HG03521 (cell line): ENCODE data around the gene TMEM190.
"Not testable (repeated sequence)": the region's sequence is repeated elsewhere in the genome, so short reads cannot be mapped to it uniquely, and the experiment has no call there.

ENCODE experiments used
- ATAC-seq: cut with Tn5 transposase; IDR thresholded peaks from one replicate; pipeline ENCODE4 v1.9.1; 2021; ENCODE audit warnings: mild to moderate bottlenecking, moderate library complexity; ENCODE audit not compliant: unreplicated experiment

TMEM190 gene

GRCh38 chr19:55376241-55376933, at the start of gene TMEM190:
TMEM190 (plus strand) TSS chr19:55376826; CDS start chr19:55376854, 28 bp downstream.
- ATAC-seq, result no peak

GRCh38 chr19:55328774-55329318, 47.8 kb upstream of the TMEM190 start:
- ATAC-seq, result not testable (repeated sequence)

- ATAC-seq, result not testable (repeated sequence)
Observed at GRCh38 chr19:55329791-55330190, 46.8 kb upstream of the TMEM190 start.

GRCh38 chr19:55333870-55334269, 42.8 kb upstream of the TMEM190 start:
- no peak for ATAC-seq

GRCh38 chr19:55336101-55336500, 40.5 kb upstream of the TMEM190 start:
- ATAC-seq, result no peak

- ATAC-seq, result peak; percentile 80
Observed at GRCh38 chr19:55339105-55339888, 37.3 kb upstream of the TMEM190 start, which contains the start of gene KMT5C. KMT5C (plus strand) TSS chr19:55339876; CDS start chr19:55341937, 2,061 bp downstream.

- no peak for ATAC-seq
Observed at GRCh38 chr19:55339889-55340783, 36.5 kb upstream of the TMEM190 start.

GRCh38 chr19:55340784-55341147, 35.9 kb upstream of the TMEM190 start:
- no peak for ATAC-seq

GRCh38 chr19:55341171-55341588, 35.4 kb upstream of the TMEM190 start:
- no peak for ATAC-seq

GRCh38 chr19:55341595-55342531, 34.8 kb upstream of the TMEM190 start:
- ATAC-seq, result no peak

GRCh38 chr19:55344444-55344843, 32.2 kb upstream of the TMEM190 start:
- no peak for ATAC-seq

GRCh38 chr19:55345101-55345817, 31.4 kb upstream of the TMEM190 start:
- no peak for ATAC-seq

- no peak for ATAC-seq
Observed at GRCh38 chr19:55345818-55346724, 30.6 kb upstream of the TMEM190 start.

- no peak for ATAC-seq
Observed at GRCh38 chr19:55346725-55347441, 29.7 kb upstream of the TMEM190 start.

- ATAC-seq, result no peak
Observed at GRCh38 chr19:55347442-55348009, 29.1 kb upstream of the TMEM190 start.

- ATAC-seq, result no peak
Observed at GRCh38 chr19:55348317-55349034, 28.1 kb upstream of the TMEM190 start.
